NT2/D1 (cell line): ENCODE measurements around the gene GDI2.

Experiments
- SUZ12 ChIP-seq: IDR thresholded peaks from 2 replicates; pipeline ENCODE4 v1.6.1; 2011; ENCODE audit not compliant: insufficient read length, insufficient read depth; ENCODE audit errors: extremely low read depth
- YY1 ChIP-seq: IDR thresholded peaks from 2 replicates; pipeline ENCODE4 v1.6.1; 2011; ENCODE audit not compliant: insufficient read length, insufficient read depth
- ZNF274 ChIP-seq: IDR thresholded peaks from 2 replicates; pipeline ENCODE4 v1.6.1; 2011; ENCODE audit warnings: mild to moderate bottlenecking, low read depth, low read length

DNA sequence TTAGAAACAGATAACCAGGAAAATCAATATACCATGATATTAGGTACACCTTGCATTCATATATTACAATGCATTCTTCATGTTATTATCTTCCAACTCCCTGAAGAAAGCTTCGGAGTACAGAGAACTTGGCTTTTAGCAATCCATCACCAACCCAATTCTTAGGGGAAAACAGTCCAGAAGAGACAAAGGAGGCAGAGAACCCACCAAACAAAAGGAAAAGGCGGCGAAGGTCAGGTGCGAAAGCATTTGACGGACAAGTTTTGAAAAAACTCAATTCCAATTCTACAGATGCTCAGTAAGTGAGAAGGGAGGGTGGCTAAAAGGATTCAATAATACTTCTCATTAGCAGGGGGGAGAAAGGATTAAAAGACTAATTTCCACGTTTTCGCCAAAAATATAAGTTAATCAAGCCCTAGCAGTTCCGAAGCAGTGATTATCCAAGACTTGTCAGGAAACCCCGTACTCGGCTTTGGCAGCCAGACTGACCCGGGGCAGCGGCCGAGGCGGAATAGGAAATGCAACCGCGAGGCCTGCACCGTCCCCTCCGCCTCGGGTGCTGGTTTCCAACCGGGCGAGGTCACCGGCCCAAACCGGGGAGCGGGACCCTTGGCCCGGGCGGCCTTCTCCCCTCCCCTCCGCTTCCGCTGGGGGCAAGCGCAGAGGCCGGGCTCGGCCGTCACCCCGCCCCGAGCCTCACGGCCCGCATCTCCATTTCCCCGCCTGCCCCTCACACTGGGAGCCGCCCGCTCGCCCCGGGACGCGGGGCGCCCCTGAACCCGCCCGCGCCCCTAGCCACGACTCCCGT is 747 bp downstream of the GDI2 start:
- TF ChIP-seq YY1 (no peak), SUZ12 (no peak), ZNF274 (no peak)
